NCI-H748 treated with DMSO at 0.1 percent for 48 hours (cell line): Measurements from ENCODE around the gene CDKN2B-AS1.
"Not testable (repeated sequence)": the region's sequence is repeated elsewhere in the genome, so short reads cannot be mapped to it uniquely, and the experiment has no call there.

ENCODE experiments used
- DNase-seq: peaks from one replicate; lab custom pipeline; 2025; lab: John Stamatoyannopoulos, UW

Gene CDKN2B-AS1

DNA sequence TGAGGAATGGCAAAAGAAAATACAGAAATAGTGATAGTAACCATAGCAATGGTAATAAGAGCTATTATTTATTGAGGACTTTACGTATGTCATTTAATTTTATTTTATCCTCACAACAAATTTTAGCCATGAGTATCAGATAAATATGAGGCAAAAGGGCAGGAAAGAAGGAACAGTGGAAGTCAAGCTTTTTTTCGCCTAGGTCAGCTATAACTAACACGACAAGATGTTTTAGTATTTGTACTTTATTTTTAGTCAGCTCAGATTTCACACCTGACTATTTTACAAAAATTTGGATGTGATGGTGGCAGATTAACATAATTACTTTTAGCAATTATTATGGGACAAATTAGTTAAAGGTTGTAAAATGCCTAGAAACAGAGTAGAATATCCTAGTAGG lies 49.3 kb downstream of the CDKN2B-AS1 start:
- DNase-seq, result no peak

DNA sequence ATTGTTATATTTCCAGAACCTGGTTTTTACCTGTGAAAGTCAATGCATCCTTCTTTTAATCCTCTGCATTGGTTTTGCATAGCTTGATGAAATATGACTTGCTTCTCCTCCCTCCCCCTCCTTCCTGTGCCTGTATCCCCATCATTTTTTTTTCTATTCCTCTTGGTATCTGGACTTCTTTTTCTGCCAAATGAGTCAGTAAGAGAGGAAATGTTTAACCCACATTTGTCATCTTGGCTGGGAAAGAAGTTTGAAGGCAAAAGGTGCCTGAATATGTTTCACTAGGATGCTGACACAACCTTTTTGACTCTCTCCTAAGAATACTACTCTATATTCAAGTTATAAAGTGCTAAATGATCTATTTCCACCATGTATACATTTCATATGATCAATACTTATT lies 50.0 kb downstream of the CDKN2B-AS1 start:
- no peak for DNase-seq

DNA sequence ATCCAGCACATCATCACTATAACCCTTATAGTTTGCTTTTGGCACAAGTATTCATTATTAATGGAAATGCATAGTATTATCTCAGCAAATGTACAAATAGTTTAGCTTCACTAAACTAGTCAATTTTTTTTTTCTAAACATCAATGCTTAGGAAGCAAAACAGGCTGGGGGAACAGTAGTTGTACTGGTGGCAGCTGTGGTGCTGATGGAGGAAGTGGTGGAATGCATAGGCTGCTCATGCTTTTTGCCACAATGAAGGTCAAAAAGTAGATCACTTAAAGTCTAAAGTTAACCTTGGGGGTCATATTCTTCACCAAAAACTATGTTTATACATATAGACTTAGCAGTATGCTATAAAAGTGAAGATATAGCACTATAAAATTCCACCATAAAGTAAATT lies 50.8 kb downstream of the CDKN2B-AS1 start:
- DNase-seq, result no peak

DNA sequence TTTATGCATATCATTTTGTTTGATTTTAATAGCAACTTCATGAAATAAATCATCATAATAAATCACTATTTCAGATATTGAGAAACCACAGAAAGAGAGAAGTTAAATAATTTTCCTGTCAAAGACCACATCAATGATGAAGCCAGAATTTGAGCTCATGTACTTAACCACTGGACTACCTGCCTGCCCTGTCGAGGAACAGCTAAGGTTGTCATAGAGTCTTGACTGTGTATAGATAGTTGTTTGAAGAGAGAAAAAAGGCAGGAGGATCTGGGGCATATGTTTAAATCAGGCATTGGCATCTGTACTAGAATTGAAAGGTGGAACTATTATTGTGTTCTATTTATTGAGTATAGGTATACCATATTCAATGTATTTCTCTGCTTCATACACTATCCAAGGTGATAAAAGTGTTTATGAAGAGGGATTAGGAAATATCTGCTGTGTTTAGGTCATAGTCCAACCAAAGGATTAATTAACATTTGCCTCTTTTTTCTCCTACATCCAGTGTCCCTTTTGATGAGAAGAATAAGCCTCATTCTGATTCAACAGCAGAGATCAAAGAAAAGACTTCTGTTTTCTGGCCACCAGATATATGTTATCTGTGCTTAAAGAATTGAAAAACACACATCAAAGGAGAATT lies 51.8 kb downstream of the CDKN2B-AS1 start:
- DNase-seq, result no peak

DNA sequence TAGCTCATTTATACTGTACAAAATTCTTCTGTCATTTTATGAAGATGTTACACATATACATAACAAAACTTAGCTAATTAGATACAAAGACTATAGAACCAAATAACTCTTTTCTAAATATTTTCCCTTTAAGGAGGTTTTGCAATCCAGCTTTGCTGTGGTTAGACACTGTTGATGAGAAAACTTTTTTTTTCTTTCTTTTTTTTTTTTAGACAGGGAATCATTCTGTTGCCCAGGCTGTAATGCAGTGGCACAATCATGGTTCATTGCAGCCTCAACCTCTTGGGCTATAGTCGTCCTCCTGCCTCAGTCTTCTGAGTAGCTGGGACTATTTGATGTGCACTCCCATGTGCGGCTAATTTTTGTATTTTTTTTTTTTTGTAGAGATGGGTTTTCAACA lies 53.0 kb downstream of the CDKN2B-AS1 start:
- DNase-seq, result no peak

DNA sequence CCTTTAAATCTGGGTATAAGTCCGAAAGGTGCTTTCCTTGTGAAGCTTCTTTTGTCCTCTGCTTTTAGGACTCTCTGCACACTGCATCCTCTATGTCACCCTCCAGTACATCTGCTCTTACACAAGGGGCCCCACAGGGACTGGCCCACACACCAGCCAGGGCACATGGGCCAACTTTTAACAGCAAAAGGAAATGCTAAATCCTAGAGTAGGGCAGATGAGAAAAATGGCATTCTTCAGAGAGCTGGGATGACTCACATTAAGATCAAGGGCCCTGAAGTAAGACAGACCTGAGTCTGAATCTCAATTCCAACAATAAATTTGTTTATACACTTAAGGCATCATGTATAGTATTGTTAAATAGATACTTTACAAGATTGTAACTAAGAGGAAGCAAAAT lies 54.8 kb downstream of the CDKN2B-AS1 start:
- DNase-seq, result no peak

DNA sequence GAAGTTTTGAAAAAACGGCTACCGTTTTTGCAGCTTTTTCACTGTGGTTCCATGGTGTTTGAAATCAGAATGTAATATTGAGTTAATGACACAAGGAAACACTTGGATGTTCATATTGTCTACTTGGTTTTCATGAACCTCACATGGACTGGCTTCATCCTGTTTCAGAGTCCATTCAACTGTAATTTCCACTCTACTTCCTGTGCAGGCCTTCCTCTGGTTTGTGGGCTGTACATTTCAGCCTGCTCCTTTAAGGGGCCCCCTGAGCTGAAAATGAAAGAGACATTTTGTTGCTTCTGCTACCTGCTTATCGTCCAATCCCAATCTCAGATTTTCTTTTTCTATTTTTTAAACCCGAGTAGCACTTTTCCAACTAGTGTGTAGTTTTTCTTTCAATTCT lies 56.3 kb downstream of the CDKN2B-AS1 start:
- no peak for DNase-seq

DNA sequence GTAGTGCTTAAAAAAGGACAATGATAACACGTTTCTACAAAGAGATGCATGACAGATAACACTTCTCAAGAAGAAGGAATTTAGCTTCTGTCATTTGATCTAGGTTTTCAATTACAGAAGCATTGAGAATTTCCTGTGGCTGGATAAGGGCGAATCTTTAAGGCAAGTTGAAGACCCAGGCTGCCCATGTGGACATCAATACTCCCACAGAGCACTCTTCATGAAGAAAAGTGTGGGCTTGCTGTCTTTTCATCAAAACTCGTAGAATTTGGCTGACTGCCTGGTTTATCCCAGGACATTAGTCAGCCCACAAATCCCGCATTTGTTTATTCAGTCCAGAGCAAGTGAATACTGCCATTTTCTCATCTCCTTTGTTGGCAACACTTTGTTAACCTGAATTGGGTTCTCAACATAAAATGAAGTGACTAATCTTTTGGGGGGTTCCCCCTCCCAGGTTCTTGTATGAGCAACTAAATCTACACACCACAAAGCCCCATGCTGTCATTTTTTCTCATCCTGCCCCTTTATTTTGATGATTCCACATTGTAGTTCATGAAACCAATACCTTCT lies 57.9 kb downstream of the CDKN2B-AS1 start:
- DNase-seq, result no peak

DNA sequence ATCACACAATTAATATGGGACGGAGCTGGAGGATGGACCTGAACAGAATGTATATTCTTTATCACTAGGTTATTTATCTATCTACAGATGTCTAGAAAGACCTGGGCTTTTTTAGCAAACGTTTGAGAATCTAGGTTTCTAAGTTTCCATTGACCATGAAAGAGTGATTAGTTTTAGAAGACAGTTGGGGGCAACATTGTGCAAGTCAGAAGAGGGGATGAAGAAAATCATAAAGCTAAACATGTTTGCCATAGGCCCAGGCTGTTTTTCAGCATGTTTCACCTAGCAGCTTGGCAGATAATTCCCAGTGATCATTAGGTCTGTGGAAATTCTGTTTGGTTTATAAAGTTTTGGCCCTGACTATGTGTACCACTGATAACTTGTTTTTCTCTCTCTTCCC lies 58.6 kb downstream of the CDKN2B-AS1 start:
- no peak for DNase-seq

DNA sequence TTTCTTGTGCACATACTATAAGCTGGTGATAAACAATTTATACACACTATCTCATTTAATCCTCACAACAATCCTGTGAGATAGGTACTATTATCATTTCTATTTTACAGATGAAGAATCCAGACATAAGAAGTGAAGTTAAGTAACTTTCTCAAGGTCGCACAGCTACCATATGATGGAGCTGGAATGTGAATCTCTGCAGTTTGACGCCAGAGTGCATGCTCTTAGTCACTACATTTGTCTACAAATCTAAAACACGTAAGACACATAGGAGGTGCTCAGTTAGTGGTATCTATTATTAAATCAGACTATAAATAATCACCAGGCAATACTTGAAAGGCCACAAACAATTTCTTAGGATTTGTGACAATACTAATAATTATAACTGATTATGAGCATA lies 59.5 kb downstream of the CDKN2B-AS1 start:
- no peak for DNase-seq

DNA sequence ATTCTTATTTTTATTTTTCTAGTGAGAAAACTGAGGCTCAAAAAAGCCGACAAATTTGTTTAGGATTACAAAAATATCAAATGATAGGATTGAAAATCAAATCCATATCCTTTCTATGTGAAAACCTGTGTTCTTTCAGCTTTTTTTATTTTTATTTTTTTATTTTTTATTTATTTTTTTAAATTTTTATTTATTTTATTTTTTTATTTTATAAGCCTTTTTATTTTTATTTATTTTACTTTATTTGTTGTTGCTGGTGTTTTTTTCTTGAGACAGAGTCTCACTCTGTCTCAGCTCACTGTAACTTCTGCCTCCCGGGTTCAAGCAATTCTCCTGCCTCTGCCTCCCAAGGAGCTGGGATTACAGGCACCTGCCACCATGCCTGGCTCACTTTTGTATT lies 59.9 kb downstream of the CDKN2B-AS1 start:
- no peak for DNase-seq

DNA sequence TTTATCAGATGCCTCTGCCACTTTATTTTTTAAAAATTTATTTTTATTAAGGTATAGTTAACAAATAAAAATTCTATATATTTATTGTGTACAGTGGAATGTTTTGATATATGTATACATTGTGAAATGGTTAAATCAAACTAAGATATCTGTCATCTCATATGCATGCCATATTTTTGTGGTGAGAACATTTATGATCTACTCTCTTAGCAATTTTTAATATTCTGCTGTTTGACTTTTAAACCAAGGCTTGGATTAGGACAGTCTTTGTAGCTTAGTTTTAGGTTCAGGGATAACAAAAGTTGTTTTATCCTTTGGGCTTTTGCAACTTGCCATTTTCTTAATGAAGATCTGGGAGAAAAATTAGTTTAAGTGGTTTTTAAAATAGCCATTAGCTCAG lies 60.5 kb downstream of the CDKN2B-AS1 start:
- no peak for DNase-seq

DNA sequence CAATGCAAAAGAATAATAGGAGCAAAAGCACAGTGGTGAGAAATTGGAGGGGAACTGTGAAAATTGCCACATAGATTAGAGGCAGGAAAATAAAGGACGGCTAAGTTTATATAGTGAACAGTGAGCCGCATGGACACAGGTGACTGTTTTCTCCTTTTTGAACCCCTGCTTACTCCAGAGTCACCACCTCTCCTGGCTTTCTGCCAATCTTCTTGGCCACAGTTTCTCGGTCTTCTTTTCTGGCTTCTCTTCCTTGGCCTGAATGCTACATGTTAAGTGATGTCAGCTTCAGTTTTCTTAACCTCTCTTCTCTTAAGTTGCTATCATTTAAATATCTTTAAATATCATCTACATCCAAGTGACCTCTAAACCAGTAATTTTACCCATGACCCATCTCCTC lies 61.8 kb downstream of the CDKN2B-AS1 start:
- no peak for DNase-seq

DNA sequence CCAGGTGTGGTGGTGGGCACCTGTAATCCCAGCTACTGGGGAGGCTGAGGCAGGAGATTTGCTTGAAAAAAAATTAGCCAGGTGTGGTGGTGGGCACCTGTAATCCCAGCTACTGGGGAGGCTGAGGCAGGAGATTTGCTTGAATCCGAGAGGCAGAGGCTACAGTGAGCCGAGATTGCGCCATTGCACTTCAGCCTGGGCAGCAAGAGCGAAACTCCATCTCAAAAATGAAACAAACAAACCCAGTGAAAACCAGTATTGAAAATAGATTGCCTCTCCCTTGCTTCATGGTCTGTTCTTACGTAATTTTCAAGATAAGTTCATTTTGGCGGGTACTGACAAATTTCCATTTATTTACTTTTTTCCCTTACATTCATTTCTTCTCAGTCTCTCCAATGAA lies 63.4 kb downstream of the CDKN2B-AS1 start:
- DNase-seq, result not testable (repeated sequence)

DNA sequence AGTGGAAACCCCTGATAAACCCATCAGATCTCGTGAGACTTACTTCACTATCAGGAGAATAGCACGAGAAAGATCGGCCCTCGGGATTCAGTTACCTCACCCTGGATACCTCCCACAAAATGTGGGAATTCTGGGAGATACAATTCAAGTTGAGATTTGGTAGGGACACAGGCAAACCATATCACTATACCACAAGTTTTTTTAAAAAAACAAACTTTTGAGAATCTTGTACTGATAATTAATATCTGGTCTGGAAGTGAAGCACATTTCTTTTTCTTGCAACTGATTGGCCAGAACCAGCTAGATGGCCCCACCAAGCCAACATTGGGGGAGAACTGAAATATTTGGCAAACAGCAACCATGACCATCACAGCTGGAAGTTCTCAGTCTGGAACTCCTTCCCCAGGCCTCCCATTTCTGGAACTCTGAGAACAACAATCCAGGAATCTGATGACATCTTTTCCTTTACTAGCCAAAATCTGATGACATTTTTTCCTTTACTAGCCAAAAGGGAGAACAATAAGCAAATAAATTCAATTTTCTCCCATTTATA lies 66.3 kb downstream of the CDKN2B-AS1 start:
- no peak for DNase-seq

DNA sequence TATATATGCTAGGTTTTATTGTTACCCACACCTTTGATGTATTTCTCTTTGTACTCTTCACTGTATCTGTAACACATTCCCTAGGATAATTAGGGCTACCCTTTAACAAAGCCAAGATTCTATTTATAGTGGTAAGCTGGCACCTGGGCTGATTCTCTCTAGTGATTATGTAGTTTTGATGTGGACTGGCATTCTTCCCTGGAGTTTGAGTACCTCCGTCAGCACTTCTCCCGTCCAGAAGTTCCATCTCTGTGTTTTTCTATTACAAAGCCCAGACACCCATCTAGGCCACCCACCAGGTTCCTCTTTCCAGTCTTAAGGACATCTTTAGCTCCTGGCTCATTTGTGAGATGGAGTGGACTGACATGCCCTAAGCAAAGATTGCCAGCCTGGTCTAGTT lies 70.4 kb downstream of the CDKN2B-AS1 start:
- no peak for DNase-seq

DNA sequence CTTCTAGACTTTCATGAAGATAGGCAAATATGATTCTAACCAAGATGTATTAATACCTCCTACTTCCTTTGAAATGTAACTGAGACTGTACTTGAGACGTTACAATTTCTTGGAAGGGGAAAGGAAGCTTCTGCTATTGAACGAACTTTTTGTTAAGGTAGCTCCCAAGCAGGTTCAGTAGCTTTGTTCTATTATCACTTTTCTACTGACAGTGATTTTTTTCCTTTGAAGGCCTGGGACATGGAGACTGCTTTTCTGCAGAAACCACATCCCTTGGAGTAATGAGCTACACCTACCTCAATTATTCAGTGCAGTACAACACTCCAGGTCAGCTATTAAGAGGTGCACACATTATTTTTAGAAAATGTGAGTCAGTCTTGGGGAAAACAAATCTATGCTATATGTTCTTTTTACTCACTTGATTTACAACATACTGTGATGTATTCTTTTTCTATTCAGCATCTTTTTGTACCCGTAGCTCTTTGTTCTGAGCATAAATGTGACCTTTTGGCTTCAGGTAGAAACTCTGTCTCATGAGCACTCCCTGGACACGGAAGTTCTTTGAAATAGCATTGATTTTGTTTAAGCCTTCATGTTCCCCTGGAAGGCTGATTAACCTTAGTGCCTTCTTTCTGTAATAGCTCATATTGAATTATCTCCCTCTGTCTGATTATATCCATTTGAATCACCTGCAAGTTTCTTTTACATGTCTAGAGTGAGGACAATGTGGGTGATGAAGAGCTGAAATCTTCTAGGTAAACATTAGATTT lies 71.0 kb downstream of the CDKN2B-AS1 start:
- no peak for DNase-seq

DNA sequence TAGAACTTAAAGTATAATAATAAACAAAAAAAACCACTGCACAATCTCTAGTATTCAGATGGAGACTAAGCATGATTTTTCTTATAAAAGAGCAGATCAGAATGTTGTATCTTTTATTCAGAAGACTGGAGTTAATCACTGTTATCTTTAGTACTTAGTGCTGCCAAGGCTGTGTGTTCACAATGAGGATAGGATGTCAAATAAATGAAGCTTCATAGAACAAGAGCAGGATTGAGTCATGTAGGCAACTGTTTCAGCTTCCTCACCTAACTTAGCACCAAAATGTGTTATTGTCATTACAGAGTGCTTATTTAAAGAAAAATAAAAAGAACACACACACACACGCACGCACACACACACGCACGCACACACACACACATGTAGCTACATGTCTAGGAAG lies 72.6 kb downstream of the CDKN2B-AS1 start:
- DNase-seq, result no peak

DNA sequence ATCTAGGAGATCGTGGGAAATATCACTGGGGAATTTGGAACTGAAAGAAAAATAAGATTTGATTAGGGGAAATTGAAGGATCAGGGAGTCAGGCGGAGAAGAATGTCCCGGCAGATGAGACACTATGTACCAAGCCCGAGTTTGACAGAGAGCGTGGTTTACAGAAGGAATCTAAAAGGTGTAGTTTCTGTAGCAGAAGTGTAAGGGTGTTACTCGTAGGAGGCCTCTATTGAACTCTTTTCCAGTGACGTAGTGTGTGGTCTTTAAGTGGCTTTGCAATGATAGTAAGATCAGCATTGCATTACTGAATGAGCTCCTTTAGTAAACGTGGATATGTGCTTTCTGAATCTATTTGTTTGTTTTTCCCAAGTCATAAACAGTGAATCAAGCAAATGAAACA lies 73.8 kb downstream of the CDKN2B-AS1 start:
- DNase-seq, result no peak

DNA sequence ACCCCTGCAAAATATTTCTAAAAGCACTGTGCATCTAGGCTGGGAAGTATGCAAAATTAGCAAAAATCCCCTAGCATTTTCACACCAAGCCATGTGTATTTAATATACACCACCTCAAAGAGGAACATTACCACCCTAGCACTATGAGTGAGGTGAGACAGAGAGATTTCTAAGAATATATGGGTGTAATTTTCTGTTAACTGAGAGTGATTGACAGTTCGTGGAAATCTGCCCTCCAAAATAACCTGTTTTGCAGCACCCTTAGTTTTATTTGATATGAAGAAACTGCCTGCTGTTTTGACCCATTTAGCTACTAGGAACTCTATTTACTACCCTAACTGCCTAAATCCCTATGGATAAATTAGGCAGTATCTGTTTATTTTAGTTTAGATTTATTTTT lies 78.8 kb downstream of the CDKN2B-AS1 start:
- no peak for DNase-seq

DNA sequence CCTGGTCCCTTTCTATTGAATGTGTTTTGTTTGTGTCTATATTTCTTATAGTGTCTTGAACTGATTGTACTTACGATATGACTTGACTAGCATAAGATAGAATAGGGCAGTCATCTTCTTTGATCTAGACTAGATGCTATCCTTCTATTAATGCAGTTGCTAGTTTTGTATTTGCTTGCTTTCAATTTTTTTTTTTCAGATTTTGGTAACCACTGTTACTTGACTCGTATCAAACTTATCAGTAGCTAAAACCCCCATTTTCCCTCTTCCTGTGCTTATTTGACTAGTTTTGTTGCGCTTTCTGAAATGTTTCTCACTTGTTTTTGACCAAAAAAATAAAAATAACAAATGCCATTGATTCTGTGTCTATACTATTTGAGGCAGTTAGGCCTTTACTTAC lies 83.5 kb downstream of the CDKN2B-AS1 start:
- no peak for DNase-seq

DNA sequence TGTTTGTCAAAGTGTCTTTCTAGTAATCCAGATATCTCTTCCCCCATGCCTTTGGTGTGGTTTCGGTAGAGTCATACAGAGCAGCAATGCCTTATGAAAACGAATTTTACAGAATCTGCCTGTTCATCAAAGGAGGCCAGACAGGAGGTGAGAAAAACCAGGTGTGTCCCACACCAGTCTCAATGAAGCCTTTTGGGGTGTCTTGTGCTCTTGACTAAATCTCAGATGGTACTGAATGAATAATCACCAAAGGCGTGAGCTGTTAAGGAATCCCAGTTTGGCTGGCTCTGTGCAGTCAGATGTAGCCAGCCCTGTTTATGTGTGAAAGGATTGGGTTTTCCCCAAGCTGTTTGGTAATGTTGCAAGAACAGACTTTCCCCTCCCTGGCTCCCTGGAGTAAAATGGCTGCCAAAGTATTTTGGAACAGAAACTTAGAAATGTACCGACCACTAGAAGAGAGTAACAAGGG lies 85.3 kb downstream of the CDKN2B-AS1 start:
- DNase-seq, result no peak
